ENCODE data around the gene C1orf115. TPM values are rescaled to one million over a fixed set of nuclear protein-coding genes. Genes with fewer than 3 reads are reported as not detected.

The C1orf115 gene
- total and polyA plus RNA-seq, 4 donors, result 13.3 to 19.0 (median 18.5) TPM

- Histone ChIP-seq H3K4me1 (ENCODE audit: control insufficient read depth in 5 of 5, insufficient read depth in 5 of 5, low read length in 5 of 5) (peaks cover 0 to 4% (median 0%) of the 10 kb centered on the region in 5 donors), H3K4me3 (no peak overlapping the region), H3K9ac (ENCODE audit: insufficient read depth in 1 of 2, low read length in 2 of 2) (no peak overlapping the region), H3K36me3 (ENCODE audit: control insufficient read depth in 4 of 4, insufficient read depth in 4 of 4, low read length in 4 of 4) (peaks cover 0 to 4% (median 1%) of the 10 kb centered on the region in 4 donors), H3K27ac (ENCODE audit: low read depth in 1 of 2, low read length in 1 of 2) (no peak overlapping the region), H3K9me3 (ENCODE audit: control insufficient read depth in 4 of 4, insufficient read depth in 3 of 4, low read length in 3 of 4) (no peaks in the 10 kb centered on the region), H3K27me3 (ENCODE audit: control insufficient read depth in 3 of 3, insufficient read depth in 3 of 3, low read length in 2 of 3) (peaks cover 0 to 11% (median 0%) of the 10 kb centered on the region in 3 donors)
- ATAC-seq (ENCODE audit: insufficient read depth, low FRiP score), result no peak
- DNase-seq, result no peak
- WGBS, 2 donors, result 91 to 98% methylated on average over 4 of the region's 4 CpGs
- no peak for TF ChIP-seq CTCF (IDR thresholded peaks at IDR 0.05; ENCODE audit: control extremely low read depth, extremely low read depth)
Observed at GRCh38 chr1:220695426-220695825, 5.3 kb downstream of the C1orf115 start.

GRCh38 chr1:220696226-220696862, 6.2 kb downstream of the C1orf115 start:
- Histone ChIP-seq H3K4me3 (no peak overlapping the region), H3K9me3 (ENCODE audit: control insufficient read depth in 4 of 4, insufficient read depth in 3 of 4, low read length in 3 of 4) (no peaks in the 10 kb centered on the region)
- WGBS, 2 donors, result 95% methylated on average over 16 of the region's 16 CpGs

GRCh38 chr1:220696863-220697231, 6.7 kb downstream of the C1orf115 start:
- Histone ChIP-seq H3K9me3 (ENCODE audit: control insufficient read depth in 4 of 4, insufficient read depth in 3 of 4, low read length in 3 of 4) (no peaks in the 10 kb centered on the region), H3K27me3 (ENCODE audit: control insufficient read depth in 3 of 3, insufficient read depth in 3 of 3, low read length in 2 of 3) (peaks cover 0 to 7% (median 0%) of the 10 kb centered on the region in 3 donors), H3K4me3 (no peak overlapping the region), H3K36me3 (ENCODE audit: control insufficient read depth in 4 of 4, insufficient read depth in 4 of 4, low read length in 4 of 4) (peaks cover 0 to 4% (median 1%) of the 10 kb centered on the region in 4 donors), H3K9ac (ENCODE audit: insufficient read depth in 1 of 2, low read length in 2 of 2) (no peak overlapping the region), H3K27ac (ENCODE audit: low read depth in 1 of 2, low read length in 1 of 2) (no peak overlapping the region), H3K4me1 (ENCODE audit: control insufficient read depth in 5 of 5, insufficient read depth in 5 of 5, low read length in 5 of 5) (peaks cover 0 to 9% (median 3%) of the 10 kb centered on the region in 5 donors)
- no peak for TF ChIP-seq CTCF (IDR thresholded peaks at IDR 0.05; ENCODE audit: control extremely low read depth, extremely low read depth)
- ATAC-seq (ENCODE audit: insufficient read depth, low FRiP score) (no peak), DNase-seq (no peak)
- 75 to 81% methylated on average over 9 of the region's 9 CpGs for WGBS, 2 donors

More at GRCh38 chr1:220696226-220696862, 6.2 kb downstream of the C1orf115 start:
- no peak for DNase-seq
- Histone ChIP-seq H3K27me3 (ENCODE audit: control insufficient read depth in 3 of 3, insufficient read depth in 3 of 3, low read length in 2 of 3) (peaks cover 0 to 11% (median 0%) of the 10 kb centered on the region in 3 donors), H3K9ac (ENCODE audit: insufficient read depth in 1 of 2, low read length in 2 of 2) (no peak overlapping the region), H3K27ac (ENCODE audit: low read depth in 1 of 2, low read length in 1 of 2) (no peak overlapping the region), H3K36me3 (ENCODE audit: control insufficient read depth in 4 of 4, insufficient read depth in 4 of 4, low read length in 4 of 4) (peaks cover 0 to 4% (median 1%) of the 10 kb centered on the region in 4 donors), H3K4me1 (ENCODE audit: control insufficient read depth in 5 of 5, insufficient read depth in 5 of 5, low read length in 5 of 5) (peaks cover 0 to 9% (median 3%) of the 10 kb centered on the region in 5 donors)
- no peak for TF ChIP-seq CTCF (IDR thresholded peaks at IDR 0.05; ENCODE audit: control extremely low read depth, extremely low read depth)
- no peak for ATAC-seq (ENCODE audit: insufficient read depth, low FRiP score)

Measured in lung (tissue), 12 donors.